ENCODE measurements around the gene UTP20. TPM values are rescaled to one million over a fixed set of nuclear protein-coding genes. Genes with fewer than 3 reads are reported as not detected.

Gene UTP20
- polyA plus RNA-seq, 4 donors: 16.7 to 18.9 (median 17.6) TPM

GRCh38 chr12:101424620-101425019 lies 144.7 kb downstream of the UTP20 start:
- no peak for DNase-seq (ENCODE audit: low read depth in 4 of 4, low spot score in 2 of 4)

- no peak for DNase-seq (ENCODE audit: low read depth in 4 of 4, low spot score in 2 of 4)
Measured at GRCh38 chr12:101430456-101430855, 150.6 kb downstream of the UTP20 start.

- DNase-seq (ENCODE audit: low read depth in 4 of 4, low spot score in 2 of 4): peak in 1 of 4 donors; percentile 21
Measured at GRCh38 chr12:101436136-101436535, 156.2 kb downstream of the UTP20 start.

Other genes starting within 250 kb of the UTP20 start
- 10 to 100 TPM; 24.3 to 37.1 (median 33.6) TPM for gene SLC5A8, start 69.9 kb upstream of the UTP20 start, polyA plus RNA-seq (ENCODE audit: insufficient read length in 4 of 4)
- 100 to 1,000 TPM; 118 to 160 (median 133) TPM for gene ARL1, start 127.7 kb downstream of the UTP20 start, polyA plus RNA-seq (ENCODE audit: insufficient read length in 4 of 4)
- not detected for gene SPIC, start 195.2 kb downstream of the UTP20 start, polyA plus RNA-seq (ENCODE audit: insufficient read length in 4 of 4)

All from left renal cortex interstitium (tissue), 4 donors.